Endothelial cell of umbilical vein (primary cell): ENCODE data around the gene ZBP1. TPM values are rescaled to one million over a fixed set of nuclear protein-coding genes. Genes with fewer than 3 reads are reported as not detected.

Source experiments
- BruUV-seq: library from RNA; stranded (reverse); fragments of 400-500 nt; replicated peaks from 2 replicates; lab custom pipeline; 2021; lab: Mats Ljungman, UMichigan
- CTCF ChIA-PET: fragments of 300-600, 350-600 bp; sonication (Branson Sonifier 250); formaldehyde crosslinking; loops from one replicate; lab custom pipeline; 2021; ENCODE audit warnings: antibody characterized with exemption, inconsistent platforms; lab: Charles Lee
- POLR2A ChIA-PET: fragments of 300-600, 350-600 bp; sonication (Branson Sonifier 250); formaldehyde crosslinking; loops from one replicate; lab custom pipeline; 2021; ENCODE audit warnings: antibody characterized with exemption, inconsistent platforms; lab: Charles Lee
- DNase-seq: peaks from one replicate; pipeline ENCODE4 v3.0.0-alpha.2; 2011; ENCODE audit warnings: low read depth, low spot score
- FAIRE-seq: peaks from 2 replicates; lab custom pipeline; 2011; peaks lifted over from hg19 to GRCh38; lab: Jason Lieb, UNC
- H2AFZ ChIP-seq: 2 replicates; pipeline ENCODE4 v1.6.0; 2012; ENCODE audit warnings: low read depth, low read length, control low read depth, inconsistent platforms
- H3K27ac ChIP-seq: 2 replicates; pipeline ENCODE4 v1.5.1; 2011; ENCODE audit warnings: low read depth, mild to moderate bottlenecking, control low read depth, low read length, moderate library complexity; ENCODE audit not compliant: insufficient read depth
- H3K27me3 ChIP-seq, 2 experiments: 2 replicates each; pipeline versions ENCODE4 v1.6.0 to v1.6.1; 2011; ENCODE audit warnings: low read length in 2 of 2, mixed read lengths in 1 of 2; ENCODE audit not compliant: control insufficient read depth in 2 of 2, insufficient read depth in 2 of 2
- H3K36me3 ChIP-seq, 2 experiments: 2 replicates in 1 of 2; 3 replicates in 1 of 2; pipeline ENCODE4 v1.5.1; 2011; ENCODE audit warnings: low read length in 2 of 2, mild to moderate bottlenecking in 1 of 2, moderate library complexity in 1 of 2; ENCODE audit not compliant: control insufficient read depth in 2 of 2, insufficient read depth in 2 of 2; ENCODE audit errors: extremely low read depth in 1 of 2
- H3K4me1 ChIP-seq: 3 replicates; pipeline ENCODE4 v1.5.1; 2011; ENCODE audit warnings: mild to moderate bottlenecking, low read length; ENCODE audit not compliant: control insufficient read depth, insufficient read depth; ENCODE audit errors: extremely low read depth
- H3K4me2 ChIP-seq: 2 replicates; pipeline ENCODE4 v1.6.1; 2011; ENCODE audit warnings: low read length, control low read depth, mixed read lengths; ENCODE audit not compliant: insufficient read depth
- H3K4me3 ChIP-seq, 3 experiments: fragments of 200-600 bp in 1 of 3; sonication (generic), shearing (Covaris generic) in 1 of 3; replicated peaks in 1 of 3; 2 replicates each; pipeline ENCODE4 v1.5.1; 2011 to 2016; ENCODE audit warnings: control low read depth in 3 of 3, low read length in 3 of 3, mild to moderate bottlenecking in 2 of 3, inconsistent platforms in 1 of 3, low read depth in 1 of 3, moderate library complexity in 1 of 3; ENCODE audit not compliant: insufficient read depth in 1 of 3
- H3K79me2 ChIP-seq: 2 replicates; pipeline ENCODE4 v1.6.0; 2012; ENCODE audit warnings: low read length, inconsistent platforms; ENCODE audit not compliant: control insufficient read depth, insufficient read depth
- H3K9ac ChIP-seq: replicated peaks from 2 replicates; pipeline ENCODE3; 2011; ENCODE audit warnings: low read length, control low read depth; ENCODE audit not compliant: insufficient read depth; ENCODE audit errors: extremely low read depth
- H3K9me1 ChIP-seq: replicated peaks from 3 replicates; pipeline ENCODE4 v1.6.0; 2011; ENCODE audit warnings: mild to moderate bottlenecking, low read length; ENCODE audit not compliant: control insufficient read depth, insufficient read depth; ENCODE audit errors: extremely low read depth
- H3K9me3 ChIP-seq: replicated peaks from 2 replicates; pipeline ENCODE4 v1.5.1; 2012; ENCODE audit warnings: low read length, inconsistent platforms; ENCODE audit not compliant: control insufficient read depth, insufficient read depth
- H4K20me1 ChIP-seq: replicated peaks from 2 replicates; pipeline ENCODE3; 2011; ENCODE audit warnings: mild to moderate bottlenecking, low read length; ENCODE audit not compliant: control insufficient read depth, insufficient read depth; ENCODE audit errors: extremely low read depth
- CTCF ChIP-seq, 2 donors: IDR thresholded peaks; 1 replicate in 1 of 2; 2 replicates in 1 of 2; pipeline ENCODE4 v1.5.1; 2011; ENCODE audit warnings: low read length in 2 of 2, mild to moderate bottlenecking in 2 of 2, moderate library complexity in 2 of 2, control low read depth in 1 of 2, inconsistent platforms in 1 of 2, low read depth in 1 of 2; ENCODE audit not compliant: insufficient read depth in 1 of 2; ENCODE audit errors: extremely low read depth in 1 of 2
- EZH2 ChIP-seq: IDR thresholded peaks from 2 replicates; pipeline ENCODE4 v1.6.1; 2012; ENCODE audit warnings: borderline replicate concordance, low read depth, mild to moderate bottlenecking, moderate library complexity, low read length, inconsistent platforms; ENCODE audit not compliant: severe bottlenecking
- FOS ChIP-seq: IDR thresholded peaks from 2 replicates; pipeline ENCODE4 v1.6.1; 2011; ENCODE audit warnings: mild to moderate bottlenecking, low read length, moderate library complexity, borderline replicate concordance; ENCODE audit not compliant: insufficient read depth
- GATA2 ChIP-seq: IDR thresholded peaks from 2 replicates; pipeline ENCODE4 v1.7.0; 2011; ENCODE audit warnings: low read depth, mild to moderate bottlenecking, moderate library complexity, mixed read lengths, low read length; ENCODE audit not compliant: insufficient read length, insufficient read depth
- JUN ChIP-seq: IDR thresholded peaks from 2 replicates; pipeline ENCODE4 v1.6.1; 2011; ENCODE audit warnings: borderline replicate concordance, low read depth; ENCODE audit not compliant: insufficient read length, insufficient read depth
- MYC ChIP-seq: IDR thresholded peaks from one replicate; pipeline ENCODE4 v1.6.1; 2011; ENCODE audit warnings: mild to moderate bottlenecking, low read depth, low read length
- POLR2A ChIP-seq: IDR thresholded peaks from 2 replicates; pipeline ENCODE4 v1.6.1; 2012; ENCODE audit warnings: low read depth, mild to moderate bottlenecking, control low read depth, low read length
- POLR2AphosphoS5 ChIP-seq: IDR thresholded peaks from 2 replicates; pipeline ENCODE4 v1.6.1; 2012; ENCODE audit warnings: low read depth, mild to moderate bottlenecking, control low read depth, low read length, moderate library complexity; ENCODE audit not compliant: insufficient read depth
- dilution Hi-C: fragments of 300-500 bp; cut with MboI; formaldehyde crosslinking; loops from one replicate; pipeline ENCODE4 v1.15.0; 2019; ENCODE audit warnings: low sequenced_read_pairs; ENCODE audit not compliant: extremely low pct_ligation_motif_present
- intact Hi-C: fragments of 100-400 bp; cut with micrococcal nuclease; formaldehyde crosslinking; loops from one replicate; pipeline ENCODE4 v1.10.0; 2022
- polyA plus RNA-seq, 4 experiments: library from polyadenylated mRNA; depleted of rRNA in 3 of 4; stranded (reverse) in 3 of 4; unstranded in 1 of 4; fragments of >200 nt; gene quantifications; 2 replicates each; pipeline versions ENCODE4 v1.2.1 to v1.2.3, GENCODE V29; 2011 to 2012; ENCODE audit warnings: missing spikeins in 1 of 4
- total RNA-seq: library from RNA; stranded (reverse); gene quantifications from 2 replicates; pipeline ENCODE4 v1.2.3, GENCODE V29; 2021
- TF ChIP-seq, protein P1 (sequence below): IDR thresholded peaks from 2 replicates; pipeline ENCODE4 v1.6.1; 2011; ENCODE audit not compliant: insufficient read depth, insufficient read length

ZBP1 gene
- total and polyA plus RNA-seq, 2 donors (not counting 3 experiments of a cell fraction or from before 2014, with no cell fraction given), result not detected

- DNase-seq (no peak), FAIRE-seq (no peak)
- H2AFZ ChIP-seq, result no peak overlapping the region
- no peaks in the 10 kb centered on the region for H4K20me1 ChIP-seq
- no peaks in the 10 kb centered on the region for H3K9me1 ChIP-seq
- no peak overlapping the region for H3K4me3 ChIP-seq
- no peaks in the 10 kb centered on the region for H3K4me1 ChIP-seq
- BruUV-seq, result no TSS peak
- CTCF ChIA-PET, result interaction anchor here (2.0 kb wide), 1 partner anchor 13 kb away, joined by 4 read pairs; no protein-coding TSS in a partner anchor
- intact Hi-C loops, result no loop called here
- POLR2A ChIA-PET, result no interaction called here
- H3K27me3 ChIP-seq, result no peaks in the 10 kb centered on the region
- no peak overlapping the region for H3K4me2 ChIP-seq
- no peak overlapping the region for H3K9ac ChIP-seq
- TF ChIP-seq FOS, result no peak
- no peak for TF ChIP-seq GATA2
- TF ChIP-seq, protein P1, sequence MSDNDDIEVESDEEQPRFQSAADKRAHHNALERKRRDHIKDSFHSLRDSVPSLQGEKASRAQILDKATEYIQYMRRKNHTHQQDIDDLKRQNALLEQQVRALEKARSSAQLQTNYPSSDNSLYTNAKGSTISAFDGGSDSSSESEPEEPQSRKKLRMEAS, result no peak
- no peak for TF ChIP-seq CTCF (IDR thresholded peaks at IDR 0.05; ENCODE audit: extremely low read depth in 1 of 2, insufficient read depth in 1 of 2, low read depth in 1 of 2, low read length in 2 of 2)
- TF ChIP-seq MYC, result no peak
- no peak for TF ChIP-seq JUN
- TF ChIP-seq POLR2AphosphoS5, result no peak
- no peak for TF ChIP-seq POLR2A
- TF ChIP-seq EZH2, result no peak
- no peaks in the 10 kb centered on the region for H3K9me3 ChIP-seq
- no peaks in the 10 kb centered on the region for H3K79me2 ChIP-seq
- H3K27ac ChIP-seq, result no peak overlapping the region
- dilution Hi-C loops, result no loop called here
- H3K36me3 ChIP-seq, result no peaks in the 10 kb centered on the region
Measured at GRCh38 chr20:57615445-57615811, 4.8 kb downstream of the ZBP1 start.
